ENCODE results near the gene SLC6A4. TPM values are rescaled to one million over a fixed set of nuclear protein-coding genes. Genes with fewer than 3 reads are reported as not detected.

Gene SLC6A4
- polyA plus RNA-seq, 3 donors = not detected

GRCh38 chr17:30210366-30210765 is 25.1 kb downstream of the SLC6A4 start:
- H3K4me1 ChIP-seq (ENCODE audit: control insufficient read depth in 1 of 2, insufficient read depth in 2 of 2, low read length in 2 of 2) = peaks cover 0 to 5% of the 10 kb centered on the region in 2 donors
- peaks cover 0 to 1% (median 0%) of the 10 kb centered on the region in 7 donors for H3K9me3 Mint-ChIP-seq
- WGBS (ENCODE audit: insufficient coverage) = 98% methylated on average over 8 of the region's 11 CpGs
- H4K20me1 ChIP-seq (ENCODE audit: insufficient read depth, low read length) = no peaks in the 10 kb centered on the region
- no peak overlapping the region for H3K9ac ChIP-seq (ENCODE audit: insufficient read depth, low read length, poor library complexity, severe bottlenecking)
- no peak overlapping the region for H3K4me3 ChIP-seq (replicated peaks in 1 of 3; ENCODE audit: low read depth in 2 of 3, low read length in 3 of 3)
- peak overlapping the region in 1 of 2 donors; percentile 21 for H3K4me3 Mint-ChIP-seq
- H2AFZ ChIP-seq (ENCODE audit: insufficient read depth, low read depth, low read length, poor library complexity, severe bottlenecking) = no peak overlapping the region
- TF ChIP-seq, protein P1, sequence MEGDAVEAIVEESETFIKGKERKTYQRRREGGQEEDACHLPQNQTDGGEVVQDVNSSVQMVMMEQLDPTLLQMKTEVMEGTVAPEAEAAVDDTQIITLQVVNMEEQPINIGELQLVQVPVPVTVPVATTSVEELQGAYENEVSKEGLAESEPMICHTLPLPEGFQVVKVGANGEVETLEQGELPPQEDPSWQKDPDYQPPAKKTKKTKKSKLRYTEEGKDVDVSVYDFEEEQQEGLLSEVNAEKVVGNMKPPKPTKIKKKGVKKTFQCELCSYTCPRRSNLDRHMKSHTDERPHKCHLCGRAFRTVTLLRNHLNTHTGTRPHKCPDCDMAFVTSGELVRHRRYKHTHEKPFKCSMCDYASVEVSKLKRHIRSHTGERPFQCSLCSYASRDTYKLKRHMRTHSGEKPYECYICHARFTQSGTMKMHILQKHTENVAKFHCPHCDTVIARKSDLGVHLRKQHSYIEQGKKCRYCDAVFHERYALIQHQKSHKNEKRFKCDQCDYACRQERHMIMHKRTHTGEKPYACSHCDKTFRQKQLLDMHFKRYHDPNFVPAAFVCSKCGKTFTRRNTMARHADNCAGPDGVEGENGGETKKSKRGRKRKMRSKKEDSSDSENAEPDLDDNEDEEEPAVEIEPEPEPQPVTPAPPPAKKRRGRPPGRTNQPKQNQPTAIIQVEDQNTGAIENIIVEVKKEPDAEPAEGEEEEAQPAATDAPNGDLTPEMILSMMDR (IDR thresholded peaks at IDR 0.05) = no peak
- peaks cover 10% of the 10 kb centered on the region for H3K4me1 Mint-ChIP-seq
- H3K27ac ChIP-seq (ENCODE audit: low read depth in 1 of 2, low read length in 2 of 2) = no peak overlapping the region
- H3K36me3 Mint-ChIP-seq = no peaks in the 10 kb centered on the region
- intact Hi-C loops (cut with micrococcal nuclease) = no loop called here
- H3K9me3 ChIP-seq (replicated peaks in 1 of 2; ENCODE audit: control insufficient read depth in 1 of 2, insufficient read depth in 1 of 2, low read length in 2 of 2) = no peaks in the 10 kb centered on the region
- no peaks in the 10 kb centered on the region for H3K36me3 ChIP-seq (replicated peaks in 1 of 2; ENCODE audit: control insufficient read depth in 1 of 2, insufficient read depth in 2 of 2, low read length in 2 of 2)
- DNase-seq = no peak
- H3K4me2 ChIP-seq (replicated peaks; ENCODE audit: extremely low read depth, low read length, poor library complexity, severe bottlenecking) = no peak overlapping the region
- no peak overlapping the region for H3K27ac Mint-ChIP-seq
- no peaks in the 10 kb centered on the region for H3K79me2 ChIP-seq (ENCODE audit: insufficient read depth, low read length)
- H3K27me3 Mint-ChIP-seq (ENCODE audit: low read depth in 3 of 3) = peaks cover 2 to 23% (median 20%) of the 10 kb centered on the region in 3 donors
- H3K27me3 ChIP-seq (ENCODE audit: control insufficient read depth in 2 of 2, insufficient read depth in 2 of 2, low read length in 2 of 2) = no peaks in the 10 kb centered on the region

DNA sequence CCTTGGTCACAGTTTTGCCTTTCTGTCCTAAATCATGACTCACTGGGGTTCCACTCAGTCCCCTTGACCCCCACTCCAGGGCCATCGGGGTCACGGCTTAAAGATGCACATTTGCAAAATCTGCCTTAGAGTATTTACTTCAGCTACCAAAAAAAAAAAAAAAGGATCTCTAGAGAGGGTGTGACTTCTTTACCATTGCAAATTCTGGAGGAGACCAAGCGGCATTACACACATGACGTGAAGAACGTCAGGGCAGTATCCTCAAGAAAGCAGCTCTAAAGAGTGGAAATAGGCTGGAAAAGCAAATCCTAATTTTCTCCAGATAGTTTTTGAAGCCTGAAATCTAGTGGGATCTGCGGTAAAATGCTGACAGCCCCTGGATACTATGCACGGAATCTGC is 25.6 kb downstream of the SLC6A4 start:
- H3K27me3 ChIP-seq (ENCODE audit: control insufficient read depth in 2 of 2, insufficient read depth in 2 of 2, low read length in 2 of 2) = no peaks in the 10 kb centered on the region
- TF ChIP-seq, protein P1 (IDR thresholded peaks at IDR 0.05) = no peak
- Mint-ChIP-seq H3K36me3 (no peaks in the 10 kb centered on the region), H3K4me1 (peaks cover 10% of the 10 kb centered on the region), H3K27me3 (ENCODE audit: low read depth in 3 of 3) (peaks cover 2 to 23% (median 20%) of the 10 kb centered on the region in 3 donors), H3K27ac (no peak overlapping the region), H3K9me3 (peaks cover 0 to 1% (median 0%) of the 10 kb centered on the region in 7 donors), H3K4me3 (no peak overlapping the region)
- no peak for DNase-seq
- H3K4me3 ChIP-seq (replicated peaks in 1 of 3; ENCODE audit: low read depth in 2 of 3, low read length in 3 of 3) = no peak overlapping the region
- H3K4me1 ChIP-seq (ENCODE audit: control insufficient read depth in 1 of 2, insufficient read depth in 2 of 2, low read length in 2 of 2) = peaks cover 0 to 5% of the 10 kb centered on the region in 2 donors
- H3K4me2 ChIP-seq (replicated peaks; ENCODE audit: extremely low read depth, low read length, poor library complexity, severe bottlenecking) = no peak overlapping the region
- intact Hi-C loops (cut with micrococcal nuclease) = no loop called here
- WGBS (ENCODE audit: insufficient coverage) = 90% methylated on average over 2 of the region's 7 CpGs
- H3K9ac ChIP-seq (ENCODE audit: insufficient read depth, low read length, poor library complexity, severe bottlenecking) = no peak overlapping the region
- no peaks in the 10 kb centered on the region for H3K79me2 ChIP-seq (ENCODE audit: insufficient read depth, low read length)
- H4K20me1 ChIP-seq (ENCODE audit: insufficient read depth, low read length) = no peaks in the 10 kb centered on the region
- H3K27ac ChIP-seq (ENCODE audit: low read depth in 1 of 2, low read length in 2 of 2) = no peak overlapping the region
- no peaks in the 10 kb centered on the region for H3K9me3 ChIP-seq (replicated peaks in 1 of 2; ENCODE audit: control insufficient read depth in 1 of 2, insufficient read depth in 1 of 2, low read length in 2 of 2)
- H3K36me3 ChIP-seq (replicated peaks in 1 of 2; ENCODE audit: control insufficient read depth in 1 of 2, insufficient read depth in 2 of 2, low read length in 2 of 2) = no peaks in the 10 kb centered on the region
- H2AFZ ChIP-seq (ENCODE audit: insufficient read depth, low read depth, low read length, poor library complexity, severe bottlenecking) = no peak overlapping the region

Data from CD14-positive monocyte (primary cell).